Measurements from ENCODE around the gene RAB5B.
A peak's percentile ranks its signal among the peaks of the same experiment; 100 is the strongest.

Gene RAB5B

DNA sequence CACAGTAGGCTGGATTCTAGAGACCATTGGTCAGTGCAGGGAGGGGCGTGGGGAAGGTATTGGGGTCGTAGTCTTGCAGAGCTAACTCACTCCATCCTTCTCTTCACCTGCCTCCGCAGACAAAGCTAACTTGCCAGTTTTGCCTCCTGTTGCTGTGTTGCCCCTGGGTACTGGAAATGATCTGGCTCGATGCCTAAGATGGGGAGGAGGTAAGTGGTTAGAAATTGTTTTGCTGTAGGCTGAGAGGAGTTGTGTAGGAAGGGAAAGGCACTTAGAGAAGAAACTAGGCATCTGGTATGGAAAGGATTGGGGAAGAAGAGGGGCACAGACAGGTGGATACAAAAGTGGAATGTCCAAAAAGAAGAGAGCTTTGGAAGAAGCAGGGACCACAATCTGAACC, 31.8 kb upstream of the RAB5B start:
- H3K4me1 ChIP-seq (ENCODE audit: control insufficient read depth in 2 of 2, insufficient read depth in 2 of 2, low read length in 2 of 2) = peaks cover 10 to 13% of the 10 kb centered on the region in 2 donors
- no peak overlapping the region for H3K9ac ChIP-seq (ENCODE audit: low read depth in 1 of 2, low read length in 2 of 2)
- H3K27ac ChIP-seq (ENCODE audit: low read depth in 2 of 2, low read length in 2 of 2) = no peak overlapping the region
- H3K36me3 ChIP-seq (ENCODE audit: control insufficient read depth in 2 of 2, insufficient read depth in 2 of 2, low read length in 2 of 2) = peaks cover 43 to 63% of the 10 kb centered on the region in 2 donors
- H3K4me3 ChIP-seq (ENCODE audit: low read length in 2 of 2) = no peak overlapping the region
- H3K27me3 ChIP-seq (ENCODE audit: control insufficient read depth in 2 of 2, insufficient read depth in 2 of 2, low read length in 2 of 2) = no peaks in the 10 kb centered on the region
- H3K9me3 ChIP-seq (ENCODE audit: control insufficient read depth in 2 of 2, low read length in 2 of 2) = no peaks in the 10 kb centered on the region

GRCh38 chr12:55942577-55943136, 31.2 kb upstream of the RAB5B start:
- Histone ChIP-seq H3K9ac (ENCODE audit: low read depth in 1 of 2, low read length in 2 of 2) (no peak overlapping the region), H3K4me1 (ENCODE audit: control insufficient read depth in 2 of 2, insufficient read depth in 2 of 2, low read length in 2 of 2) (peaks cover 10 to 13% of the 10 kb centered on the region in 2 donors), H3K27ac (ENCODE audit: low read depth in 2 of 2, low read length in 2 of 2) (no peak overlapping the region), H3K4me3 (ENCODE audit: low read length in 2 of 2) (no peak overlapping the region), H3K36me3 (ENCODE audit: control insufficient read depth in 2 of 2, insufficient read depth in 2 of 2, low read length in 2 of 2) (peaks cover 41 to 57% of the 10 kb centered on the region in 2 donors), H3K27me3 (ENCODE audit: control insufficient read depth in 2 of 2, insufficient read depth in 2 of 2, low read length in 2 of 2) (no peaks in the 10 kb centered on the region), H3K9me3 (ENCODE audit: control insufficient read depth in 2 of 2, low read length in 2 of 2) (no peaks in the 10 kb centered on the region)

DNA sequence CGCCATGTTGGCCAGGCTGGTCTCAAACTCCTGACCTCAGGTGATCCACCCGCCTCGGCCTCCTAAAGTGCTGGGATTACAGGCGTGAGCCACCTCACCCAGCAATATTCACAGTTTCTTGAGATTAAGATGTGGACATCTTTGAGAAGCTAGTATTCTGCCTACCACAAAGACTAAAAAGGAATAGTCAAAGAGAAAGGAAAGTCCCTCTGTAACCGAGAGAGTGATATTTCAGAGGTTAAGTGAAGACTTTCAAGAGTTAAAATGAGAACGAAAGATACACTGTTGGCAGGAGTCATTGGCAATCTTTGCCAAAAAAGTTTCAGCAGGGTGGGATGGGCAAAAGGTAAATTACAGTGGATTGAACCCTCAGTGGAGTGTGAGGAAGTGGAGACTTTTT, 27.3 kb upstream of the RAB5B start:
- Histone ChIP-seq H3K27me3 (ENCODE audit: control insufficient read depth in 2 of 2, insufficient read depth in 2 of 2, low read length in 2 of 2) (no peaks in the 10 kb centered on the region), H3K36me3 (ENCODE audit: control insufficient read depth in 2 of 2, insufficient read depth in 2 of 2, low read length in 2 of 2) (peaks cover 16 to 36% of the 10 kb centered on the region in 2 donors), H3K4me1 (ENCODE audit: control insufficient read depth in 2 of 2, insufficient read depth in 2 of 2, low read length in 2 of 2) (no peaks in the 10 kb centered on the region)

DNA sequence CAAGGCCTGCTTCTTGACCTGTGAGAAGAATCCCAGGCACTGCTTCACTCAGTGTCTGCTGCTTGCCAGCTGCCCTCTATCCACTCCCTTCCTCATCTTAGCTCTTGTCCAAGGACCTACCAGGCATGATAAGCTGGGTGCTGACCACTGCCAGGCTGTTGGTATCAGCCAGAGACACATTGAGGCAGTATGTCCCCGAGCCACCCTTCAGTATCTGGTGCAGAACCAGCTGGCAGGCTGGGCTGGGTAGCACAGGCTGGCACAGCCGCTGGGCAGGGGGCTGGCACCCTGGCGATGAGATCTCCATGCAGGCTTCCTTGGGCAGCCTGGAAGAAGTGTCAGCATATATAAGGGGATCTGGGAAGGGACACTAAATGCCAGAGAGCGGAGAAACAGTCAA, 18.5 kb upstream of the RAB5B start:
- H3K27me3 ChIP-seq (ENCODE audit: control insufficient read depth in 2 of 2, insufficient read depth in 2 of 2, low read length in 2 of 2) = no peaks in the 10 kb centered on the region
- H3K4me3 ChIP-seq (ENCODE audit: low read length in 2 of 2) = no peak overlapping the region
- no peak overlapping the region for H3K9ac ChIP-seq (ENCODE audit: low read depth in 1 of 2, low read length in 2 of 2)
- H3K9me3 ChIP-seq (ENCODE audit: control insufficient read depth in 2 of 2, low read length in 2 of 2) = no peaks in the 10 kb centered on the region
- peaks cover 25 to 33% of the 10 kb centered on the region in 2 donors for H3K36me3 ChIP-seq (ENCODE audit: control insufficient read depth in 2 of 2, insufficient read depth in 2 of 2, low read length in 2 of 2)
- peaks cover 6 to 8% of the 10 kb centered on the region in 2 donors for H3K4me1 ChIP-seq (ENCODE audit: control insufficient read depth in 2 of 2, insufficient read depth in 2 of 2, low read length in 2 of 2)
- H3K27ac ChIP-seq (ENCODE audit: low read depth in 2 of 2, low read length in 2 of 2) = no peak overlapping the region

More for the DNA sequence above, 27.3 kb upstream of the RAB5B start:
- H3K27ac ChIP-seq (ENCODE audit: low read depth in 2 of 2, low read length in 2 of 2) = no peak overlapping the region
- no peak overlapping the region for H3K9ac ChIP-seq (ENCODE audit: low read depth in 1 of 2, low read length in 2 of 2)
- no peaks in the 10 kb centered on the region for H3K9me3 ChIP-seq (ENCODE audit: control insufficient read depth in 2 of 2, low read length in 2 of 2)
- no peak overlapping the region for H3K4me3 ChIP-seq (ENCODE audit: low read length in 2 of 2)

DNA sequence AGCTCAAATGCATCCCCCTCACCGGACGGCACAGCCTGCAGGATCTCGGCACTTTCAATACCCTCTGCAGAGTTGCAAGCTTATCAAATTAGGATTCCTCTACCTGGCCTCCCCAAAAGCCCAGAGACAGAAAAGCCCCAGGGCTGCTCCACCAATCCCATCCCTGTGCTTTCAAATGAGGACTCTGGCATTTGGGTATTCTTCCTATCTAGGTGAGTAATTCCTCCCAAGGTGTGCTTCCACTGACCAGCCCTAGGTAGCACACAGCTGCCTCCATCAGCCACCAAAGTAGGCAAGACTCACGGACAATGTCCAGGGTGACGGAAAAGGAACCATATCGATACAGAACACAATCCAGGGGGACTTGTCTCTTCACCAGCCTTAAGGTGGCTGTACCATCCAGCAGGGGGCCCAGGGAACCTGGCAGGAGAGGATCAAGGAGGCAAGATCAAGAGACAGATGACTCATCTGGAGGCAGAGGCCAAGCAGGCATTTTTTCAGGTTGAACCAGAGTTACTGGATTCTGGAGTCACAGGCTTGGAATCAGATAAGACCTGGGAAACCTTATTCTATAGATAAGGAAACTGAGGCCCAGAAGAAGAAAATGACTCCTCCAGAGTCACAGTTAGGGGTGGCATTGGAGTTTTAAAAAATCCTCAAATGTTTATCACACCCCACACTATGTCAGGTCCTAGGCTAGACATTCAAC, 17.9 kb upstream of the RAB5B start:
- no peak overlapping the region for H3K27ac ChIP-seq (ENCODE audit: low read depth in 2 of 2, low read length in 2 of 2)
- no peaks in the 10 kb centered on the region for H3K27me3 ChIP-seq (ENCODE audit: control insufficient read depth in 2 of 2, insufficient read depth in 2 of 2, low read length in 2 of 2)
- H3K9ac ChIP-seq (ENCODE audit: low read depth in 1 of 2, low read length in 2 of 2) = no peak overlapping the region
- H3K4me3 ChIP-seq (ENCODE audit: low read length in 2 of 2) = no peak overlapping the region
- H3K36me3 ChIP-seq (ENCODE audit: control insufficient read depth in 2 of 2, insufficient read depth in 2 of 2, low read length in 2 of 2) = peaks cover 25 to 33% of the 10 kb centered on the region in 2 donors
- peaks cover 6 to 8% of the 10 kb centered on the region in 2 donors for H3K4me1 ChIP-seq (ENCODE audit: control insufficient read depth in 2 of 2, insufficient read depth in 2 of 2, low read length in 2 of 2)
- no peaks in the 10 kb centered on the region for H3K9me3 ChIP-seq (ENCODE audit: control insufficient read depth in 2 of 2, low read length in 2 of 2)

DNA sequence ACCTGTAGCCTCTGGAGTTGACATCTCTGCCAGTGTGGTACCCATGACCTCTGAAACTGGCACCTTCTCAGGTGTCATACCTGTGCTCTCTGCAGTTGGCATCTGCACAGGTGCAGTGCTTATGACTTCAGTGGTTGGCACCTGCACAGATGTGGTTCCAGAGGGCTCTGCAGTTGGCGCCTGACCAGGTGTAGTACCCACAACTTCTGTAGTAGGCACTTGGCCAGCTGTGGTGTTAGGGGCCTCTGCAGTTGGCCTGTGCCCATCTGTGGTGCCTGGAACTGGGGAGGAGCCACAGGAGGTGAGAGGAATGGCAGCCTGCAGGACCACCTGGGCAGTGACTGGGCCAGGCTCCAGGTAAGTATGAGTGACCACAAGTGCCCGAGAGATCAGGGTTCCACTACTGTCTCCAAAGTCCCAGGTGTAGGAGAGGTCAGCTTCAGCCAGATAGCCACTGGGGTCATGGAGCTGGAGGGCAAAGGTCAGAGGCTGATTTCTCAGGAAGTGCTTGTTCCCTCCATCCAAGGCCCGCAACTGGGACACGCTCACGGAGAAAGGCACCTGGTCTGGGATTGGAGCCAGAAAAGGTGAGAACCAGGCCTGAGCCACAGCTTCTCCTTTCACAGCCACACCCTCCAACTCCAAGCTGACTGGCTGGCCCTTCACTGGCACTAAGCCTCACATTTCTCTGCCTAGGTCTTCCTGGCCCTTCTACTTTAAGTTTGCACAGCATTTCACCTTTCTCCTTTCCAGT, 16.6 kb upstream of the RAB5B start:
- Histone ChIP-seq H3K4me3 (ENCODE audit: low read length in 2 of 2) (no peak overlapping the region), H3K27ac (ENCODE audit: low read depth in 2 of 2, low read length in 2 of 2) (no peak overlapping the region), H3K27me3 (ENCODE audit: control insufficient read depth in 2 of 2, insufficient read depth in 2 of 2, low read length in 2 of 2) (no peaks in the 10 kb centered on the region), H3K36me3 (ENCODE audit: control insufficient read depth in 2 of 2, insufficient read depth in 2 of 2, low read length in 2 of 2) (peaks cover 15 to 20% of the 10 kb centered on the region in 2 donors), H3K4me1 (ENCODE audit: control insufficient read depth in 2 of 2, insufficient read depth in 2 of 2, low read length in 2 of 2) (peaks cover 6 to 8% of the 10 kb centered on the region in 2 donors), H3K9me3 (ENCODE audit: control insufficient read depth in 2 of 2, low read length in 2 of 2) (no peaks in the 10 kb centered on the region), H3K9ac (ENCODE audit: low read depth in 1 of 2, low read length in 2 of 2) (no peak overlapping the region)

GRCh38 chr12:55963760-55964159, 10.1 kb upstream of the RAB5B start:
- no peaks in the 10 kb centered on the region for H3K27me3 ChIP-seq (ENCODE audit: control insufficient read depth in 2 of 2, insufficient read depth in 2 of 2, low read length in 2 of 2)
- no peaks in the 10 kb centered on the region for H3K36me3 ChIP-seq (ENCODE audit: control insufficient read depth in 2 of 2, insufficient read depth in 2 of 2, low read length in 2 of 2)
- H3K4me1 ChIP-seq (ENCODE audit: control insufficient read depth in 2 of 2, insufficient read depth in 2 of 2, low read length in 2 of 2) = peaks cover 15 to 18% of the 10 kb centered on the region in 2 donors
- H3K9me3 ChIP-seq (ENCODE audit: control insufficient read depth in 2 of 2, low read length in 2 of 2) = no peaks in the 10 kb centered on the region
- no peak overlapping the region for H3K4me3 ChIP-seq (ENCODE audit: low read length in 2 of 2)
- no peak overlapping the region for H3K27ac ChIP-seq (ENCODE audit: low read depth in 2 of 2, low read length in 2 of 2)
- H3K9ac ChIP-seq (ENCODE audit: low read depth in 1 of 2, low read length in 2 of 2) = no peak overlapping the region

DNA sequence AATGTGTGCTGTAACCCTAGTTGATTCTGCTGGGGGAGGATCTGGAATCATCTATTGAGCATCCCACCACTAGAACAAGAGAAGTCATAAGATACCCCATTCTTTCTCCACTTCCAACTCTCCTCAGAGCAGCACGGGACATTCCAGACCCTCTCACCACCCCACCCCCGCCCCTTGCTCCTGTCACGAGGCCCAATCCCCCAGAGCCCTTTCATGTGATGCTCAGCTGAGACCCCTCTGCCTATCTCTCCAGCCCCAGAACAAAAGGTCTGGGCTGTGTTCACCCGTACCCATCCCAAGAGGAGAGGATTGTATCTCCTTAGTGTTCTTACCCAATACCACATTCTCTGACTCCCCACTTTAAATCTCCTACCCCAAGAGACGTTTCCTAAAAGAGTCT, 8.6 kb upstream of the RAB5B start:
- no peak overlapping the region for H3K4me3 ChIP-seq (ENCODE audit: low read length in 2 of 2)
- H3K9ac ChIP-seq (ENCODE audit: low read depth in 1 of 2, low read length in 2 of 2) = no peak overlapping the region
- H3K27ac ChIP-seq (ENCODE audit: low read depth in 2 of 2, low read length in 2 of 2) = no peak overlapping the region
- H3K36me3 ChIP-seq (ENCODE audit: control insufficient read depth in 2 of 2, insufficient read depth in 2 of 2, low read length in 2 of 2) = no peaks in the 10 kb centered on the region
- H3K4me1 ChIP-seq (ENCODE audit: control insufficient read depth in 2 of 2, insufficient read depth in 2 of 2, low read length in 2 of 2) = peaks cover 15 to 18% of the 10 kb centered on the region in 2 donors
- H3K27me3 ChIP-seq (ENCODE audit: control insufficient read depth in 2 of 2, insufficient read depth in 2 of 2, low read length in 2 of 2) = no peaks in the 10 kb centered on the region
- no peaks in the 10 kb centered on the region for H3K9me3 ChIP-seq (ENCODE audit: control insufficient read depth in 2 of 2, low read length in 2 of 2)

GRCh38 chr12:55965941-55966407, 7.9 kb upstream of the RAB5B start, which contains the start of gene PMEL:
Gene PMEL, minus strand, starts transcription at chr12:55966042. Its CDS starts 31 bp downstream, at chr12:55966011.
- Histone ChIP-seq H3K27me3 (ENCODE audit: control insufficient read depth in 2 of 2, insufficient read depth in 2 of 2, low read length in 2 of 2) (no peaks in the 10 kb centered on the region), H3K27ac (ENCODE audit: low read depth in 2 of 2, low read length in 2 of 2) (peak within 1 kb of the TSS; percentile 76 to 77), H3K9me3 (ENCODE audit: control insufficient read depth in 2 of 2, low read length in 2 of 2) (no peaks in the 10 kb centered on the region), H3K4me3 (ENCODE audit: low read length in 2 of 2) (peak within 1 kb of the TSS; percentile 90 to 92), H3K36me3 (ENCODE audit: control insufficient read depth in 2 of 2, insufficient read depth in 2 of 2, low read length in 2 of 2) (no peaks in the 10 kb centered on the region), H3K9ac (ENCODE audit: low read depth in 1 of 2, low read length in 2 of 2) (peak within 1 kb of the TSS; percentile 88 to 92), H3K4me1 (ENCODE audit: control insufficient read depth in 2 of 2, insufficient read depth in 2 of 2, low read length in 2 of 2) (peaks cover 15 to 18% of the 10 kb centered on the region in 2 donors)

Data from mucosa of rectum (tissue), 2 donors.